ENCODE measurements around the gene TBCD. TPM values are rescaled to one million over a fixed set of nuclear protein-coding genes. Genes with fewer than 3 reads are reported as not detected.

The TBCD gene
- total and polyA plus RNA-seq, 4 donors = 56.3 to 140 (median 92.8) TPM

DNA sequence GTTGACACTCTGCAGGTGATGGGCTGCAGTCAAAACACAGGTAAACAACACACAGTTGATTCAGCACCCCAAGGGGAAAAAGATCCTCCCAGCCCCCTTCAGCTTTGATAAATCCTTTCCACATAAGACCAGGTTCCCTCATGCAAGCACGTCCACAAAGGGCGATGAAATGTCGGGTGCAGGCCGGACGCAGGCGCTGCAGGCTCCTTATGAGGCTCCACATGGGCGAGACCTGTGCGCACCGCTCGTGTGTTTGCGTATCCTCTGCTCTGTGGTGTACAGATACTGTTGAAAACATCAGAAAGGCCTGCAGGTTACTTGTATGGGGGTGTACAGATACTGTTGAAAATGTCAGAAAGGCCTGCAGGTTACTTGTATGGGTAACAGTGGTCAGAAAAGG, 102.4 kb downstream of the TBCD start:
- no peak for DNase-seq (ENCODE audit: low read depth in 4 of 6, low spot score in 6 of 6)
- Histone ChIP-seq H3K27me3 (ENCODE audit: control insufficient read depth, insufficient read depth, low read length) (no peaks in the 10 kb centered on the region), H3K4me3 (ENCODE audit: low read depth, low read length) (no peak overlapping the region), H3K4me1 (ENCODE audit: control insufficient read depth, insufficient read depth, low read length) (peaks cover 20% of the 10 kb centered on the region), H3K27ac (ENCODE audit: low read depth, low read length) (no peak overlapping the region), H3K9me3 (ENCODE audit: control insufficient read depth, insufficient read depth, low read length) (no peaks in the 10 kb centered on the region), H3K36me3 (ENCODE audit: control insufficient read depth, insufficient read depth, low read length) (peaks cover 30% of the 10 kb centered on the region)
- 94% methylated on average over 10 of the region's 11 CpGs for WGBS (ENCODE audit: insufficient coverage)

DNA sequence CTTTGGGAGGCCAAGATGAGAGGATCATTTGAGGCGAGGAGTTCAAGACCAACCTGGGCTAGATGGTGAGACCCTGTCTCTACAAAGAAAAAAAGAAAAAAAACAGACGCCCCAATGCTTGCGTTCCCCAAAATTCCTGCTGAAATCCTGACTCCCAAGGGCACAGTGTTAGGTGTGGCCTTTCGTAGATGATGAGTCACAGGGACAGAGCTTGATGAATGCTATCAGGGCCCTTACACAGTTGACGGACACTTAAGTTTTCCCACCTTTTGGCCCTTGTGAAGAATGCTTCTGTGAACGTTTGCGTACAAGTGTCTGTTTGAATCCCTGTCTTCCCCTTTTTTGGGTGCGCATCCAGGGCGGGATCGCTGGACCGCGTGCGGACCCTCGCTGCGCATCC, 104.5 kb downstream of the TBCD start:
- H3K9me3 ChIP-seq (ENCODE audit: control insufficient read depth, insufficient read depth, low read length) = no peaks in the 10 kb centered on the region
- H3K27ac ChIP-seq (ENCODE audit: low read depth, low read length) = no peak overlapping the region
- DNase-seq (ENCODE audit: low read depth in 4 of 6, low spot score in 6 of 6) = no peak
- no peak overlapping the region for H3K4me3 ChIP-seq (ENCODE audit: low read depth, low read length)
- H3K36me3 ChIP-seq (ENCODE audit: control insufficient read depth, insufficient read depth, low read length) = peaks cover 41% of the 10 kb centered on the region
- 100% methylated on average over 6 of the region's 15 CpGs for WGBS (ENCODE audit: insufficient coverage)
- H3K27me3 ChIP-seq (ENCODE audit: control insufficient read depth, insufficient read depth, low read length) = no peaks in the 10 kb centered on the region
- H3K4me1 ChIP-seq (ENCODE audit: control insufficient read depth, insufficient read depth, low read length) = peaks cover 37% of the 10 kb centered on the region

DNA sequence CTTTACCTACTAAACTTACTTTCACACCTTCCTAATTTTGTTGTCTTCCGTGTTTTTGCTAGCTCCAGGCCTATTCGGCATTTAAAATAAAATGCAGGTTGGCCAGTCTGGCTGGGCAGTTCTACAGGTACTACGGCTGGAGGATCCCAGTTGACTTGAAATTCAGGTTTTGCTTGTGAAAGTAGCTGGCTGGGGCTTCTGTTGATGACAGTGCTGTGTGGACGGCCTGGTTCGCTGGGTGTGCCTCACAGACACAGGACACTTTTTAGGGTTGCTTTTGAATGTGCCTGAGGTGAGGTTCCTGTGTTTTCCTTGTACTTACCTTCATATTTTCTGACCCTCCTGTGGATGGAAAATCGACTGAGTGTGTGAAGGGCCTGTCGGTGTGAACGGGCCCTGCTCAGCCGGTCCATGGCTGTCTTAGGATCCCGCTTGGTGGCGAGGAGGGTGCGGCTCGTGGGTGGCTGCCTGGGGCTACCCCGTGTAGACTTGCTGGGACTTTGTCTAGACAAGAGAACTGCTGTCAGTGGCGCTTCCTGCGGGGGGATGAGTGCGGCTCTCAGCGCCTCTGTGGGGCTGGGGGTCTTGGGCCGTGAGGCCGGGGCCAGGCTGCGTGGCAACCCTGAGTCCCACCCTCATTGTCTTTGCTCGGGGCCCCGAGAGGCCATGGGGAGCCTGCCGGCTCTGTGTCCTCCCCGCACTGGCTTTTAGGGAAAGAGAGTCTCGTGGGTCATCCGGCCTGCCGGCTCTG, 106.7 kb downstream of the TBCD start:
- Histone ChIP-seq H3K4me1 (ENCODE audit: control insufficient read depth, insufficient read depth, low read length) (peaks cover 38% of the 10 kb centered on the region), H3K27ac (ENCODE audit: low read depth, low read length) (no peak overlapping the region), H3K4me3 (ENCODE audit: low read depth, low read length) (no peak overlapping the region), H3K9me3 (ENCODE audit: control insufficient read depth, insufficient read depth, low read length) (no peaks in the 10 kb centered on the region), H3K27me3 (ENCODE audit: control insufficient read depth, insufficient read depth, low read length) (no peaks in the 10 kb centered on the region), H3K36me3 (ENCODE audit: control insufficient read depth, insufficient read depth, low read length) (peaks cover 43% of the 10 kb centered on the region)
- no peak for DNase-seq (ENCODE audit: low read depth in 4 of 6, low spot score in 6 of 6)
- 83% methylated on average over 19 of the region's 28 CpGs for WGBS (ENCODE audit: insufficient coverage)

DNA sequence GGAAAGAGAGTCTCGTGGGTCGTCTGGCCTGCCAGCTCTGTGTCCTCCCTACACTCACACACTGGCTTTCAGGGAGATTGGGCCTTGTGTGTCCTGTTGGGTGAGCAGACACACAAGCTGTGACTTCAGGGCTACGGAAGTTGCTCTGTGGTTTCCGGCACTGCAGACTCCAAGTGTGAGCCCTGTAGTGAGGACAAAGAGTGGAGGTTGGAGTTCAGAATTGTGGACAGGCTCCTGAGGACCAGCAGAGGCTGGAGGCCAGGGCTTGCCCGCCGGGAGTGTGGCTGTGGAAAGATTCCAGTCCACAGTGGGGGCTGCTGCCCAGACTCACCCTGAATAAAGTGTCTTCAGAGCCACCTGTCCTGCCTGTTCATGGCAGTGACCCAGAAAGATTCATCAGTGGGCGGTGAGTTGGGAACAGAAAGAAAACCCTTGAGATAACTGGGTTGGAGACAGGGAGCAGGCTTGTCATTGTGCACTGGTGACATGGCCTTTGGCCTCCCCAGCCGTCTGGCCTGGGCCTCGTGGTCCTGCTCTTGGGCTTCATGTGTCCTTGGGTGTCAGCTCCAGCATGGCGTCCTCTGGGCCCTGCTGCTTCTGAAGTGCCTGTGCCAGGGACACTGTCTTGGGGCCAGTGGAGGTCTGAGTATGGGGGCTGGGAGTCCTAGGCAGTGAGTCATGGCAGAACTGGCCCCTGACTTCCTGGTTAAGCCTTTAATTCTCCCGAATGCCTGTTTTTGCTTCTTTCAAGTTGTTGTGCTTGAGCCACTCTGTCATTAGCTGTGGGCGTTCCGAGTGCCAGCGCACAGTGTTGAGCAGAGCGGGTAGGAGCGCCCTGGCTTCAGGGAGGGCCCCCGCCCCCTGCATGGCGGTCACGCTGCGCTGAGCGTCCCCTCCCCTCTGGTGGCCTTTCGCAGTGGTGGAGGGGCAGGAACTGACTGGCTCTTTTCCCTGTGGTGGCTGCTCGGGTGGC, 107.9 kb downstream of the TBCD start:
- WGBS (ENCODE audit: insufficient coverage) = 58% methylated on average over 21 of the region's 23 CpGs
- H3K27me3 ChIP-seq (ENCODE audit: control insufficient read depth, insufficient read depth, low read length) = no peaks in the 10 kb centered on the region
- H3K4me1 ChIP-seq (ENCODE audit: control insufficient read depth, insufficient read depth, low read length) = peaks cover 46% of the 10 kb centered on the region
- peak overlapping the region; percentile 71 for H3K27ac ChIP-seq (ENCODE audit: low read depth, low read length)
- DNase-seq (ENCODE audit: low read depth in 4 of 6, low spot score in 6 of 6) = no peak
- no peak overlapping the region for H3K4me3 ChIP-seq (ENCODE audit: low read depth, low read length)
- H3K9me3 ChIP-seq (ENCODE audit: control insufficient read depth, insufficient read depth, low read length) = no peaks in the 10 kb centered on the region
- peaks cover 41% of the 10 kb centered on the region for H3K36me3 ChIP-seq (ENCODE audit: control insufficient read depth, insufficient read depth, low read length)

DNA sequence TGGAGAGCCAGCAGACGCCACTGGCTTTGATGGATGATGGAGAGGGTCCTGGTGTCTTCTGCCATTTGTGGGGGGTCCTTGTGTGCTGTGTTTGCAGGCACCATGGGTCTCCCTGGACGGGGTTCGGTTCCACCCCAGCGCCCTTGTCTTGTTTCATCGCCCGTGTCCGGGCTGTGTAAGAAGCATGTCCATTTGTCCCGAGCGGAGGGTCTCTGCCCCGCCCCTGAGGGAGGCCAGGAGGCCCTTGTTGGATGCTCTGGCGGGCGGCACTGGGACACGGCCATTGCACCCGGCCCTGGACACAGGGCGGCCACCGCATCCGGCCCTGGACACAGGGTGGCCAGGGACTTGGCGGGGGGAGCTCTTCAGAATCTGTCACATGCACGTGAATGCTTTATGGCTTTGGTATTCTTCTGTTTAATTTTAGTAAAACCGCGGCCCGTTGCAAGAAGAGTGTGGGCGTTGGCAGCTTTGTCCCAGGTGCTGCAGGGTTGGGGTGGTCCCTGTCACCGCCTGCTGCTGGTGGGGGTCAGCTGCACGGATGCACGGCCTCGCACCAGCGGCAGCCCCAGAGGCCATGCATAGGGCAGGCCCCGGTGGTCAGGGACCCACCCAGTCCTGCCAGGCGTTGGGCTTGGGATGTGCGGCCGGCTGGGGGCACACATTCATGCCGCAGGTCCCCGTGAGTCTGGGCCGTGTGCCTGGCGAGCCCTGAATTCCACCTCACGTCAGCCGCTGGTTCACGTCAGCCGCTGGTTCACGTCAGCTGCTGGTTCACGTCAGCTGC, 108.9 kb downstream of the TBCD start:
- H3K27ac ChIP-seq (ENCODE audit: low read depth, low read length) = peak overlapping the region; percentile 71
- H3K36me3 ChIP-seq (ENCODE audit: control insufficient read depth, insufficient read depth, low read length) = peaks cover 42% of the 10 kb centered on the region
- WGBS (ENCODE audit: insufficient coverage) = 87% methylated on average over 36 of the region's 42 CpGs
- H3K4me3 ChIP-seq (ENCODE audit: low read depth, low read length) = no peak overlapping the region
- no peak for DNase-seq (ENCODE audit: low read depth in 4 of 6, low spot score in 6 of 6)
- H3K9me3 ChIP-seq (ENCODE audit: control insufficient read depth, insufficient read depth, low read length) = no peaks in the 10 kb centered on the region
- H3K4me1 ChIP-seq (ENCODE audit: control insufficient read depth, insufficient read depth, low read length) = peaks cover 53% of the 10 kb centered on the region
- no peaks in the 10 kb centered on the region for H3K27me3 ChIP-seq (ENCODE audit: control insufficient read depth, insufficient read depth, low read length)

DNA sequence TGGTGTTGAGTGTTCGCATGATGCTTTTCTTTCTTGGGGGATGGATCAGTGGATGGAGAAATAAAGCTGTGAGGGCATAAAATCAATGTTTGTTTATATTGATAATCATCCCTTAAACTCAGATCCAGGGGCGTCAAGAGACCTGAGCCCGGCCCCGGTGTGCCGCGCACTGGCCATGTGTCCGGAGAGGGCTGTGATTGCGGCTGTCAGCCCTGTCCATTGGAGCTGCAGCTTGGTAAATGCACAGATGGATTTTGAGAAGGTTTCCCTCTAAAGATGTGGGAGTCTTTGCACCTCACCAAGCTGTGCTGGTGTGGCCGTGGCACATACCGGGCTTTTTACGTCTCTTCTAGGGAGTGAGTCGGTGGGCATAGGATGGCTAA, 109.5 kb downstream of the TBCD start:
- H3K9me3 ChIP-seq (ENCODE audit: control insufficient read depth, insufficient read depth, low read length) = no peaks in the 10 kb centered on the region
- H3K27ac ChIP-seq (ENCODE audit: low read depth, low read length) = no peak overlapping the region
- WGBS (ENCODE audit: insufficient coverage) = 100% methylated on average over 6 of the region's 12 CpGs
- H3K27me3 ChIP-seq (ENCODE audit: control insufficient read depth, insufficient read depth, low read length) = no peaks in the 10 kb centered on the region
- H3K4me1 ChIP-seq (ENCODE audit: control insufficient read depth, insufficient read depth, low read length) = peaks cover 58% of the 10 kb centered on the region
- H3K4me3 ChIP-seq (ENCODE audit: low read depth, low read length) = no peak overlapping the region
- H3K36me3 ChIP-seq (ENCODE audit: control insufficient read depth, insufficient read depth, low read length) = peaks cover 44% of the 10 kb centered on the region
- DNase-seq (ENCODE audit: low read depth in 4 of 6, low spot score in 6 of 6) = no peak

DNA sequence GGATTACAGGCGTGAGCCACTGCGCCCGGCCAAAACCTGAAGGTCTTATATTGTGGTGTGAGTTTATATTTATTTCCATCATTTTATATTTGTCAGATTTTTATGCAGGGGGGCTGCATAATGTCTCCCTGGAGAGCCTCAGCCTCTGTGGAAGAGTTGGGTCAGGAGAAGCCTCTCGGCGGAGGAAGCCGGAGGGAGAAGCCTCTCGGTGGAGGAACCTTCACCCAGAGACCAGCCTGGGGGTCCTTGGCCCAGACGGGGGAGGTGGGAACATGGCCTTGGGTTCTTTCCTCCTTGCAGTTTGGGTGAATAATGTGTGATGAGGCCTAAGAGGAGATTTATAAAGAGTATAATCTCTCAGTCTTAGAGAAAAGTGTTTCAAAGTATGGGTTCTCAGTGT, 110.3 kb downstream of the TBCD start:
- Histone ChIP-seq H3K27ac (ENCODE audit: low read depth, low read length) (no peak overlapping the region), H3K27me3 (ENCODE audit: control insufficient read depth, insufficient read depth, low read length) (no peaks in the 10 kb centered on the region), H3K9me3 (ENCODE audit: control insufficient read depth, insufficient read depth, low read length) (no peaks in the 10 kb centered on the region), H3K4me1 (ENCODE audit: control insufficient read depth, insufficient read depth, low read length) (peaks cover 66% of the 10 kb centered on the region), H3K36me3 (ENCODE audit: control insufficient read depth, insufficient read depth, low read length) (peaks cover 52% of the 10 kb centered on the region), H3K4me3 (ENCODE audit: low read depth, low read length) (no peak overlapping the region)
- WGBS (ENCODE audit: insufficient coverage) = 100% methylated on average over 4 of the region's 8 CpGs
- no peak for DNase-seq (ENCODE audit: low read depth in 4 of 6, low spot score in 6 of 6)

DNA sequence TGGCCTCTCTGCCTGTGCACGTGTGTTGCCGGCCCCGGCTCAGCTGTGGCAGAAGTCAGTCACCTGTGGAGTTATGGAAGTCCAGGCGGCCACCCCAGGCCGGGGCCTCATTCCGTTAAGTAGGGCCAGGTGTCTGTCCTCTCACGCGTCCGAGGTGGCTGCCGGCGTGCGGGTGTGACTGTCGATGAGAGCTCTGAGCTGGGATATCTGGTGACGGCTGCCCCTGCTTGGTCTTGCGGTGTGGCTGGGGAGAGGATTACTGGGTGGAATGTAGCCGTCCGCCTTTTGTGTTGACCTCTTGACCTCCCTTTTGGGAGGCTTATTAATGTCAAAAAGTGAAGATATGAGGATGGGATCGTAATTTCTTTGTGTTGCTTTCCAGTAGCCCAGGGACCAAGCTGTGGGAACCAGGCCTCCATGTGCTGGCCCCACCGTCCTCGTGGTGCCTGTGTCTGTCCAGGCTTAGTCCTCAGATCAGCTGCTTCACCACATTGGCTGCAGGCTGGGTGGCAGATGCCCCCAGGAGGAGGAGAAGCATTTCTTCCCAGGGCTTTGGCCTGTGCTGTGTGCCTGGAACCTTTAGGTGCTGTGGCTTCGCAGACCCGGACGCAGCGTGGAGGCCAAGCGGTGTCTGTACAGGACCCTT, 111.0 kb downstream of the TBCD start:
- Histone ChIP-seq H3K9me3 (ENCODE audit: control insufficient read depth, insufficient read depth, low read length) (no peaks in the 10 kb centered on the region), H3K4me1 (ENCODE audit: control insufficient read depth, insufficient read depth, low read length) (peaks cover 72% of the 10 kb centered on the region), H3K27me3 (ENCODE audit: control insufficient read depth, insufficient read depth, low read length) (no peaks in the 10 kb centered on the region), H3K4me3 (ENCODE audit: low read depth, low read length) (no peak overlapping the region), H3K36me3 (ENCODE audit: control insufficient read depth, insufficient read depth, low read length) (peaks cover 54% of the 10 kb centered on the region), H3K27ac (ENCODE audit: low read depth, low read length) (no peak overlapping the region)
- 86% methylated on average over 24 of the region's 25 CpGs for WGBS (ENCODE audit: insufficient coverage)
- no peak for DNase-seq (ENCODE audit: low read depth in 4 of 6, low spot score in 6 of 6)

DNA sequence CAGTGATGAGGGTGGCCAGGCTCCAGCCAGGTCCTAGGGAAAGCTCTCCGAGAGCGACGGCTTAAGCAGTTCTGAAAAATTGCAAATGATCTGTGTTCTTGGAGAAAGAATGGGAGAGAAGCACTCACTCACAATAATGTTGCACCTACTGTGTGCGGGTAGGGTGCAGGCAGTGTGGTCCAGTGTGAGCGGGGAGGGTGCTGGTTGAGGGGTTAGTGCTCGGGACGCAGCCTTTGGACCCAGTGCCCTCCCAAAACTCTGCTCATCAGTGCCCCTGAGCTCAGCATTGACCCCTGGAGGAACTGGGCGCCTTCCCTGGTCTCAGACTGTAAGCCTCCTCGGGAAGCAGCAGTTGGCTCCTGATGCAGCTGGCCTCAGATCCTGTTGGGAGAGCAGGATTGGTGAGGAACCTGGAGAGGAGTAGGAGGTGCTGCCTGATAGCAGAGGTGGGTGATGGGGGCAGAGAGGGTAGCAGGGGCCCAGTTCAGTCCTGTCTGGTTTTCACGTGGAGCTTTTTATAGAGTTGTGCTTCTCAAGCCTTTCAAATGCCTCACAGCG, 111.6 kb downstream of the TBCD start:
- Histone ChIP-seq H3K36me3 (ENCODE audit: control insufficient read depth, insufficient read depth, low read length) (peaks cover 57% of the 10 kb centered on the region), H3K4me1 (ENCODE audit: control insufficient read depth, insufficient read depth, low read length) (peaks cover 75% of the 10 kb centered on the region), H3K4me3 (ENCODE audit: low read depth, low read length) (no peak overlapping the region), H3K27me3 (ENCODE audit: control insufficient read depth, insufficient read depth, low read length) (no peaks in the 10 kb centered on the region), H3K9me3 (ENCODE audit: control insufficient read depth, insufficient read depth, low read length) (no peaks in the 10 kb centered on the region), H3K27ac (ENCODE audit: low read depth, low read length) (no peak overlapping the region)
- WGBS (ENCODE audit: insufficient coverage) = 84% methylated on average over 8 of the region's 11 CpGs
- DNase-seq (ENCODE audit: low read depth in 4 of 6, low spot score in 6 of 6) = no peak
